Adipose tissue (tissue), 3 donors: Measurements from ENCODE around the gene MTFMT. TPM values are rescaled to one million over a fixed set of nuclear protein-coding genes. Genes with fewer than 3 reads are reported as not detected.

Experiments used
- H3K27ac ChIP-seq: one replicate; pipeline ENCODE4 v1.5.1; 2013; ENCODE audit warnings: low read depth, low read length
- WGBS, 3 donors: extraction: QIAGEN DNeasy Blood & Tissue Kit; methylation state at CpG; one replicate each; pipeline ENCODE4 v1.1.7; 2013; 5-methylcytosine and 5-hydroxymethylcytosine counted together
- polyA plus RNA-seq, 3 donors: library from polyadenylated mRNA; stranded (reverse); fragments of 200-250 nt; gene quantifications; one replicate each; pipeline ENCODE4 v1.2.3, GENCODE V29; 2013
- donor health status: healthy with polysubstance abuse.
- donor health status: Bipolar disorder and iron deficiency.
- donor health status: healthy.

Gene MTFMT
- polyA plus RNA-seq, 3 donors, result 3.4 to 10.8 (median 6.9) TPM

- H3K27ac ChIP-seq, result no peak overlapping the region
- WGBS, 3 donors, result 85 to 89% (median 88%) methylated on average over 3 of the region's 3 CpGs
Measured at GRCh38 chr15:65006876-65007275, 22.6 kb downstream of the MTFMT start.

GRCh38 chr15:65004993-65005392 lies 24.4 kb downstream of the MTFMT start:
- H3K27ac ChIP-seq, result no peak overlapping the region
- WGBS, 3 donors, result 83 to 91% (median 85%) methylated on average over 3 of the region's 3 CpGs

DNA sequence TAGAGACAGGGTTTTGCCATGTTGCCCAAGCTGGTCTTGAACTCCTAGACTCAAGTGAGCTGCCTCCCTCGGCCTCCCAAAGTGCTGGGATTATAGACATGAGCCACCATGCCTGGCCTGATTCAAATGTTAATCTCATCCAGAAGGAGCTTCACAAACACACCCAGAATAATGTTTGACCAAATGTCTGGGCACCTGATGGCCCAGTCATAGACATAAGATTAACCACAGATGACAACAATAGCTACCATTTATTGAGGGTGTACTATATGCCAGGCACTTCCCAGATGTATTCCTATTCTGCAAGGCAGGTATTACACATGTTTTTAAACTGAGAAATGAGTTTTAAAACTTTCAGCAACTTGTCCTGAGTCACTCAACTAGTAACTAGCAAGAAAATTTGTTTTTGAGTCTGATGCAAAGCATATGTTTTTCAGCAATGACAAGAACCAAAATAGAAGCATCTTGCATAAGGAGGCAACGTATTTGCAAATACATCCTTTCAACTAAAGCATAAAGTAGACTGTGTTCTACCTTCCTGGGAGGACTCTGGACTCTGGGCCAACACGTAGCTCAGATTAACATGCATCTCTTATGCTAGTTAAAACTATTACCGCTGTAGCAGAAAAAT lies 31.6 kb downstream of the MTFMT start:
- no peak overlapping the region for H3K27ac ChIP-seq
- 87 to 90% (median 90%) methylated on average over 4 of the region's 4 CpGs for WGBS, 3 donors

DNA sequence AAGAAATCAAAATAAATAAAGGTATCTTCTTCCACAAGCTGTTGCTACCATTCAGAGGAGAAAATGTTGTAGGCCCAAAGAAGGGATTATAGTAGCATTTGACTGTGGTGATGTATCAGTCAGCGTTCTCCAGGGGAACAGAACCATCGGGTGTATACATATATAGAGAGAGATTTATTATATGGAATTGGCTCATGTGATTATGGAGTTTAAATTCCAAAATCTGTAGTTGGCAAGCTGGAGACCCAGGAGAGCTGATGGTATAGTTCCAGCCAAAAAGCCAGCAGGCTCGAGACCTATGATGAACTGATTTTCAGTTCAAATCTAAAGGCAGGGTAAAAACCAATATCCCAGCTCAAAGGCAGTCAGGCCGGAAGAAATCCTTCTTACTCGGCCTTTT lies 32.4 kb downstream of the MTFMT start:
- H3K27ac ChIP-seq, result no peak overlapping the region
- WGBS, 3 donors, result 67 to 80% (median 78%) methylated on average over 5 of the region's 5 CpGs

DNA sequence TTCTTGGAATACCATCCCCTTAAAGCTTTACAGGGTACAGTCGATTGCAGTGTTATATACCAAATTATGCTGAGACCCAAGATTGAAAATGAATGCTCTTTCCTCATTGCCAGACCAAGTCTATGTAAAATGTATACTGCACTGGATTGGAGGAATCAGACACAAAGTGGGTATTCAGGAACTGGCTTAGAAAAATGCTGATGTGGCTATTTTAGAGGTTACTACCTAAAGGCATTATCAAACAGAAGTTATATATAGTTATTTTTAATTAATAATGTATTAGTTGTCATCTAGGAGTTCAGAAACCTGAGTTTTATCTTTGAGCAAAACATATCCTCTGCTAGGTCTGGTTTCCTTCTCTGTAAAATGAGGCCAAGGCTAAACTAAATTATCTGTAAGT lies 36.1 kb downstream of the MTFMT start:
- no peak overlapping the region for H3K27ac ChIP-seq
- WGBS, 3 donors, result 38 to 63% (median 51%) methylated on average over 1 of the region's 1 CpG

GRCh38 chr15:64991536-64992135 lies 37.8 kb downstream of the MTFMT start:
- H3K27ac ChIP-seq, result no peak overlapping the region
- 53 to 71% (median 67%) methylated on average over 2 of the region's 2 CpGs for WGBS, 3 donors

- 5 to 7% (median 6%) methylated on average over 9 of the region's 9 CpGs for WGBS, 3 donors
- peak overlapping the region; percentile 2 for H3K27ac ChIP-seq
Measured at GRCh38 chr15:64990168-64990470, 39.3 kb downstream of the MTFMT start.

DNA sequence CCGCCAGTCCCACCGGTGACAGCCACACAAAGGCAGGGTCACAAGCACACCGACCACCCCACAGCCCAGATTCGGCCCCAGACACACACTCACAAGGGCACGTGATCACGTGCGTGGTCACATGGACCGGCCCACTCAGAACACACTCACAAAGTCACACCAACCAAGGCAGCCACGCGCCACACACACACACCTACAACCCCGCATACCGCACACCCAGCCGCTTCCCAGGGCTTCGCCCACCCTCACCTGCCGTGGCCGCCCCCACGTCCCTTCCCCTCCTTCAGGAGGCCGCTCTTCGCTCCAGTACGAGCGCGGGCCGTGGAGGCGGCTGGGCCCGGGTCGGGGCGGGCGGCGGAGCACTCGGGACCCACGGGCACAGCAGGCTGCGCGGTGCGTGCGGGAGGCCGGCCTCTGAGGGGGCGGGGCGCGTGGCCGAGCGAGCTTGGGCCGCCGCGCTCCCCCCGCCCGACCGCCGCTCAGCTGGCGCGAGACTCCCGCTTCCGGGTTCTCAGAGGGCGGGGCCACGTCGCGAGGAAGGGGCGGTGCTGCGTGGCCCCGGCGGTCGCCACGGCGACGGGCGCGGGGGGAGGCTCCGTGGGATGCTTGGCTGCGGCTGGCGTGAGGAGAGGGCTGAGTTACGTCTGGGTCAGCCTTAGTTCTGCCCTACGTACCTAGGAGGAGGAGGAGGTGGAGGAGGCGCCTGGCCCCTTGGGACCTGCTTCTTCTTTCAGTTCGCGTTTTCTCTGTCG lies 39.8 kb downstream of the MTFMT start, which contains the start of gene SPG21:
Gene SPG21 (minus strand): TSS at position 499 of the 752 bp plus-strand sequence. CDS start 6,345 bp downstream, outside the sequence.
- 0 to 1% (median 1%) methylated on average over 71 to 75 of the region's 75 CpGs for WGBS, 3 donors
- peak within 1 kb of the TSS; percentile 2 for H3K27ac ChIP-seq

GRCh38 chr15:64987136-64987535 lies 42.3 kb downstream of the MTFMT start:
- WGBS, 3 donors, result 63 to 74% (median 66%) methylated on average over 3 of the region's 3 CpGs

GRCh38 chr15:64985366-64986033 lies 43.9 kb downstream of the MTFMT start:
- H3K27ac ChIP-seq, result no peak overlapping the region
- 23 to 55% (median 30%) methylated on average over 9 of the region's 9 CpGs for WGBS, 3 donors

More at GRCh38 chr15:64987136-64987535, 42.3 kb downstream of the MTFMT start:
- H3K27ac ChIP-seq, result no peak overlapping the region

DNA sequence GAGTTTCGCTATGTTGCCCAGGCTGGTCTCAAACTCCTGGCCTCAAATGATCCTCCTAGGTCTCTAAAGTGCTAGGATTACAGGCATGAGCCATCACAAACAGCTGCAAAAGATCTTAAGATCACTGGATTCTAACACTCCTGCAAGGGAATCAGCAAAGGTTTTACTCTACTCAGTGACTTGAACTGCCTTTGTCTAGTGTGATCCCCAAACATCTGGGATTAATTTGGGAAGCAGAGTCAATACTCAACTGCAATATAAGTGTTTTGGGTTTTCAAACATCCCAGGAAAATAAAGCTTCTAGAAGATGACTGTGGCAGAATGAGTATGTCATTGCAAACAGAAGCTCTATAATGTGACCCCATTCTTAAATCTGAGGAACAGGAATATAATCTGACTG lies 47.0 kb downstream of the MTFMT start:
- WGBS, 3 donors, result 92 to 97% (median 94%) methylated on average over 1 of the region's 1 CpG
- no peak overlapping the region for H3K27ac ChIP-seq

DNA sequence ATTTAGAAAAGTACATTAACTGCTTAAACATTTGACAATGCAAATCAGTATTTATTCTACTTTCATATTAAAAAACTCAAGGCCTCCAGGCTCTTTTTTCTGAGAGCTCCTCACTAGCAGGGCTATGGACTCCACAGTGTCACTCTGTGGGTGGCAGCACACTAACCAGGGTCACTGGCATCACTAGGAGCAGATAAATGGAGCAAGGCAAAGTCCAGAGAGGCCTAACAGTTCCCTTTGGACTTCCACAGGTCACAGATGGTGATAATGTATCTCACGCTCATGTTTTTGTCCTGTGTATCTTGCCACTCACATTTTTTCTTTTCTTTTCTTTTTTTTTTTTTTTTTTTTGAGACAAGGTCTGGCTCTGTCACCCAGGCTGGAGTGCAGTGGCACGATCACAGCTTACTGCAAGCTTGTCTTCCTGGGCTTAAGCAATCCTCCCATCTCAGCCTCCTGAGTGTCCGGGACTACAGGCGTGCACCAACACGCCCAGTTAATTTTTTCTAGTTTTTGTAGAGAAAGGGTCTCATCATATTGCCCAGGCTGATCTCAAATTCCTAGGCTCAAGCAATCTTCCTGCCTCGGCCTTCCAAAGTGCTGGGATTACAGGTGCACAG lies 47.5 kb downstream of the MTFMT start:
- WGBS, 3 donors, result 72 to 83% (median 81%) methylated on average over 6 of the region's 6 CpGs
- no peak overlapping the region for H3K27ac ChIP-seq

GRCh38 chr15:64979252-64979710 lies 50.2 kb downstream of the MTFMT start:
- WGBS, 3 donors, result 80 to 85% (median 84%) methylated on average over 7 of the region's 7 CpGs
- H3K27ac ChIP-seq, result no peak overlapping the region

- H3K27ac ChIP-seq, result no peak overlapping the region
- WGBS, 3 donors, result 87 to 96% (median 88%) methylated on average over 5 of the region's 5 CpGs
Measured at GRCh38 chr15:64975390-64975789, 54.0 kb downstream of the MTFMT start.

GRCh38 chr15:64970698-64971097 lies 58.7 kb downstream of the MTFMT start:
- WGBS, 3 donors, result 73 to 93% (median 75%) methylated on average over 7 of the region's 7 CpGs

GRCh38 chr15:64969401-64969800 lies 60.0 kb downstream of the MTFMT start:
- no peak overlapping the region for H3K27ac ChIP-seq
- 68 to 98% (median 95%) methylated on average over 1 of the region's 1 CpG for WGBS, 3 donors

More at GRCh38 chr15:64970698-64971097, 58.7 kb downstream of the MTFMT start:
- no peak overlapping the region for H3K27ac ChIP-seq

- no peak overlapping the region for H3K27ac ChIP-seq
Measured at GRCh38 chr15:64961013-64961412, 68.4 kb downstream of the MTFMT start.

DNA sequence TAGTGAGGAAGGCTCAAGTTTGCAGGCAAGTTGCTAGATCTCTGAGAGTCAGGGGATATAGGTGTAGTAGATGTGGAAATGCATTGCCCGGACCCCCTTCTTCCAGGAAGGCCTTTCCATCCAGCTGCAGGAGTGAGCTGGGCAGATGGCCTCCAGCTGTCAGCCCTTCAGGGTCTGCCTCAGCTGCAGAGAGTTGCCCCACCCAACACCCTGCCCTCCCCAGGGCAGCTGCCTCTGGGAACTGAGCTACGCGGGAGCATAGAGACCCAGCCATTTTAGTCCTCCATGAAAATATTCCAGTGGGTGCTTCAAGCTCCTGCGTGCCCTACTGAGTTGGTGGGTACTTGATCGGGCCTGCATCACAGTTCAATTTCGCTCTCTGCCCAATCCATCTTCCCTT lies 69.3 kb downstream of the MTFMT start:
- WGBS, 3 donors, result 97 to 99% (median 98%) methylated on average over 6 of the region's 6 CpGs
- H3K27ac ChIP-seq, result no peak overlapping the region

More at GRCh38 chr15:64961013-64961412, 68.4 kb downstream of the MTFMT start:
- WGBS, 3 donors, result 94% methylated on average over 5 of the region's 5 CpGs
